Kidney epithelial cell (primary cell): ENCODE measurements around the gene CNOT2. TPM values are rescaled to one million over a fixed set of nuclear protein-coding genes. Genes with fewer than 3 reads are reported as not detected.

Experiments used
- DNase-seq: peaks from one replicate; pipeline ENCODE4 v3.0.0-alpha.2; 2010; ENCODE audit warnings: low read depth
- H3K27me3 ChIP-seq: 2 replicates; pipeline ENCODE4 v1.6.0; 2011; ENCODE audit warnings: low read length; ENCODE audit not compliant: control insufficient read depth, insufficient read depth
- H3K36me3 ChIP-seq: 2 replicates; pipeline ENCODE4 v1.5.1; 2011; ENCODE audit warnings: low read length; ENCODE audit not compliant: control insufficient read depth, insufficient read depth
- H3K4me3 ChIP-seq: 2 replicates; pipeline ENCODE4 v1.5.1; 2011; ENCODE audit warnings: low read depth, mild to moderate bottlenecking, control low read depth, low read length
- total RNA-seq: library from RNA; depleted of rRNA; stranded (reverse); fragments of >200 nt; gene quantifications from 2 replicates; pipeline ENCODE4 v1.2.3, GENCODE V29; 2015
- TF ChIP-seq, protein P1 (sequence below): IDR thresholded peaks from 2 replicates; pipeline ENCODE4 v1.5.1; 2011; ENCODE audit warnings: mild to moderate bottlenecking, moderate library complexity, low read length, control low read depth, inconsistent platforms; ENCODE audit not compliant: insufficient read depth, poor library complexity, severe bottlenecking

The CNOT2 gene
- total RNA-seq, 1 donor from 2014 or later, result 96.8 TPM

- Histone ChIP-seq H3K27me3 (no peaks in the 10 kb centered on the region), H3K4me3 (no peak overlapping the region), H3K36me3 (no peaks in the 10 kb centered on the region)
- TF ChIP-seq, protein P1, sequence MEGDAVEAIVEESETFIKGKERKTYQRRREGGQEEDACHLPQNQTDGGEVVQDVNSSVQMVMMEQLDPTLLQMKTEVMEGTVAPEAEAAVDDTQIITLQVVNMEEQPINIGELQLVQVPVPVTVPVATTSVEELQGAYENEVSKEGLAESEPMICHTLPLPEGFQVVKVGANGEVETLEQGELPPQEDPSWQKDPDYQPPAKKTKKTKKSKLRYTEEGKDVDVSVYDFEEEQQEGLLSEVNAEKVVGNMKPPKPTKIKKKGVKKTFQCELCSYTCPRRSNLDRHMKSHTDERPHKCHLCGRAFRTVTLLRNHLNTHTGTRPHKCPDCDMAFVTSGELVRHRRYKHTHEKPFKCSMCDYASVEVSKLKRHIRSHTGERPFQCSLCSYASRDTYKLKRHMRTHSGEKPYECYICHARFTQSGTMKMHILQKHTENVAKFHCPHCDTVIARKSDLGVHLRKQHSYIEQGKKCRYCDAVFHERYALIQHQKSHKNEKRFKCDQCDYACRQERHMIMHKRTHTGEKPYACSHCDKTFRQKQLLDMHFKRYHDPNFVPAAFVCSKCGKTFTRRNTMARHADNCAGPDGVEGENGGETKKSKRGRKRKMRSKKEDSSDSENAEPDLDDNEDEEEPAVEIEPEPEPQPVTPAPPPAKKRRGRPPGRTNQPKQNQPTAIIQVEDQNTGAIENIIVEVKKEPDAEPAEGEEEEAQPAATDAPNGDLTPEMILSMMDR, result no peak
- DNase-seq, result no peak
Measured at GRCh38 chr12:70214972-70215617, 28.1 kb upstream of the CNOT2 start.

DNA sequence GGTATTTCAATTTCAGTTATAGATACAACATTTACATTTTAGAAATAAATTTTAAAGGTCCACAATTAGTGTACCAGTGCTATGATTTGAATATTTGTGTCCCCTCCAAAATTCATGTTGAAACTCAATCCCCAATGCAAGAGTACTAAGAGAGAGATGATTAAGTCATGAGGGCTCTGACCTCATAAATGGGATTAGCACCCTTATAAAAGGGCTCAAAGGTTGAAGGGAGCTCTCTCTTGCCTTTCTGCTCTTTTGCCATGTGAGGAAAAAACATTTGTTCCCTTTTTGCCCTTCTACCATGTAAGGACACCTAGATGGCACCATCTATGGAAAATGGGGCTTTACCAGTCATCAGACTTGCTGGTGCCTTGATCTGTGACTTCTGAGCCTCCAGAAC lies 25.8 kb upstream of the CNOT2 start:
- TF ChIP-seq, protein P1, result no peak
- H3K27me3 ChIP-seq, result no peaks in the 10 kb centered on the region
- no peak overlapping the region for H3K4me3 ChIP-seq
- DNase-seq, result no peak
- no peaks in the 10 kb centered on the region for H3K36me3 ChIP-seq

DNA sequence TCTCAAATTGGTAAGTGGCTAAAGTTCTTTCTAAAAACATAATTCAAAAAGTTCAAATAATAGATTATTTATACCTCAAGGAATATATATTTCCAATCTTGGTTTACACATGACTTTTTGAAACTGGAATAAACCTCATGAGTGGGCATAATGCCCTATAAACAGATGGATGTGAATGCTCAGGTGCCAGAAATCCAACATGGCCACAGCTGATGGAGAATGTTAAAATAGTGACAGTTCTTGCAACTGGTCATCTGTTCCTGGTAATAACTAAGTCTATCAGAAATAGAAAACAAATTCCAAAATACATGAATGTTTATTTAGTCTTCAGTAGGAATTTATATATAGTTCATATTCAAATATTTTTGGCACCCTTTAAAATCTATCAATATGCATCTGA lies 21.6 kb upstream of the CNOT2 start:
- Histone ChIP-seq H3K4me3 (no peak overlapping the region), H3K27me3 (no peaks in the 10 kb centered on the region), H3K36me3 (no peaks in the 10 kb centered on the region)
- TF ChIP-seq, protein P1, result no peak
- DNase-seq, result no peak

GRCh38 chr12:70227911-70228310 lies 15.3 kb upstream of the CNOT2 start:
- no peak overlapping the region for H3K4me3 ChIP-seq
- no peaks in the 10 kb centered on the region for H3K27me3 ChIP-seq
- DNase-seq, result no peak
- no peaks in the 10 kb centered on the region for H3K36me3 ChIP-seq
- TF ChIP-seq, protein P1, result no peak

DNA sequence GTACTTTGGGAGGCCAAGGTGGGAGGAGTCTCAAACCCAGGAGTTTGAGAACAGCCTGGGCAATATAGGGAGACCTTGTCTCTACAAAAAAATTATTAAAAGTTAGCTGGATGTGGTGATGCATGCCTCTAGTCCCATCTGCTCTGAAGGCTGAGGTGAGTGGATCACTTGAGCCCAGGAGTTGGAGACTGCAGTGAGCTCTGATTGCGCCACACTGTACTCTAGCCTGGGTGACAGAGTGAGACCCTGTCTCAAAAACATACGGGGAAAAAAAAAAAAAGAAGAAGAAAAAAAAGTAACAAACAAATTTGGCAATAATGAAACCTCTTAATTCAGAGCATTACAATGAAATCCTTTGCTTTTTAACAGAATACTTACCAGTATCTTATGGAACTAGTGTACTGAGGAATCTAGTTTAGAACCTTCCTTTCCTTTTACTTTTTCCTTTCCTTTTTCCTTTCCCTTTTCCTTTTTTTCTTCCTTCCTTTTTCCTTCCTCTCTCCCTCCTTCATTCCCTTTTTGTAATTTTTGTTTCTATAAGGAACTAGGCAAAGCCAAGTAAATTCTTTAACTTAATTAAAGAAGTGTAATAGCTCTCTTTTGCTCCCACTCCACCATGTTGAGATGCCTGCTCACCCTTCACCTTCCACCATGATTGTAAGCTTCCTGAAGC lies 12.2 kb upstream of the CNOT2 start:
- Histone ChIP-seq H3K27me3 (no peaks in the 10 kb centered on the region), H3K36me3 (no peaks in the 10 kb centered on the region), H3K4me3 (no peak overlapping the region)
- DNase-seq, result no peak
- TF ChIP-seq, protein P1, result no peak
